Forelimb muscle (tissue), 1 donor: ENCODE data around the gene STEAP1B. TPM values are rescaled to one million over a fixed set of nuclear protein-coding genes. Genes with fewer than 3 reads are reported as not detected.
"Not testable (repeated sequence)": the region's sequence is repeated elsewhere in the genome, so short reads cannot be mapped to it uniquely, and the experiment has no call there.

Experiments used
- DNase-seq: peaks from one replicate; pipeline ENCODE4 v3.0.0-alpha.2; 2013; ENCODE audit warnings: low read depth
- polyA plus RNA-seq: library from polyadenylated mRNA; unstranded; fragments of 120-200 nt; gene quantifications from one replicate; pipeline ENCODE4 v1.2.1, GENCODE V29; 2013; ENCODE audit not compliant: insufficient read length

STEAP1B gene
- polyA plus RNA-seq = 1.7 TPM

DNA sequence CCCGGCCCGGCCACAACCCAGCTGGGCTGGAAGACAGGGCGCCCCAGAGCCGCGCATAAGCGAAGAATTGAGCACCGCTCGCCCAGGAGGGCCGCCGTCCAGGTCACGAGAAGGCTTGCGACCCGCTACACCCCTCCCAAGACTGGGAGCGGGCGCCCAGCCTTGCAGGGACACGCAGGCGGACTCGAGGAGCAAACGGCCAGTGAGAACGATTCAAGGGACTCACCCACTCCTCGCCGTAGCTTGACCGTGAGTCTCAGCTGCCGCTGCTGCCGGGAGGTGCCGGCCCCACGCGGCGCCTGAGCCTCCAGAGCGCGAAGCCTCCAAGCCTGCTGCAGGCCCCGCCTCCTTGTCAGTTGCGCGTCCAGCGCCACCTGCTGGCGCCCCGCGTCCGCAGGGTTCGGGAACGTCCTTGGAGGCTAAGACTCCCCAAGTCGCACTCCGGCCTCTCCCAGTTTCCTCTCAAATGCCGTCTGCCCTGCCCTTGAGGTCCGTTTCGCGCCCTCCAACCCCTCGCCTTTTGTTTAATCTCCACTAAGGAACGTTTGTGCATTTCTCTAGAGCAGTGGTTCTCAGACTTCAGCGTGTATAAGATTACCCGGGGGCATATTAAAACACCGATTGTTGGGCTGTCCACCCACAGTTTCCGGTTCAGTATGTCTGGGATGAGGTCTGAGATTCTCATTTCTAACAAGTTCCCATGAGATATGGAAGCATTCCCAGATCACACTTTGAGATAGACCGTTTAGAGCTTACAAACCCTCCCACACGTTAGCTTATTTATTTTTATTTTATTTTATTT lies at the start of gene STEAP1B:
STEAP1B (minus strand) TSS at position 301 of the 802 bp plus-strand sequence. CDS start 5,333 bp downstream, outside the sequence.
- peak; percentile 32 for DNase-seq

DNA sequence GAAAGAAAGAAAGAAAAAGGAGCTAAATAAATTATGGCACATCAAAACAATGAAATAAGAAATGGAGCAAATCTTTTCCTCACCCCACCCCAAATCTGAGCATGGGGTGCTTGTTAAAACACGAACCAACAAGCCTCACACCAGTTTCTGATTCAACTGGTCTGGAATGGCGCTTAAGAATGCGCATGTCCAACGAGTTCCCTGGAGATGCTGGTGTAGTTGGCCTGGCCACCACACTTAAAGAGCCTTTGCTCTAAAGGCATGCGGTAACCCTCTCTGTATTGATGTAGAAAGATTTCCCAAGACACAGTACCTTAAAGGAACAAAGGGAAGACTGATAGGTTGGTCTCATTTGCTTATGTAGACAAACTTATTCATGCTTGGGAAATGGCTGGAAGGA lies 49.1 kb upstream of the STEAP1B start:
- no peak for DNase-seq

DNA sequence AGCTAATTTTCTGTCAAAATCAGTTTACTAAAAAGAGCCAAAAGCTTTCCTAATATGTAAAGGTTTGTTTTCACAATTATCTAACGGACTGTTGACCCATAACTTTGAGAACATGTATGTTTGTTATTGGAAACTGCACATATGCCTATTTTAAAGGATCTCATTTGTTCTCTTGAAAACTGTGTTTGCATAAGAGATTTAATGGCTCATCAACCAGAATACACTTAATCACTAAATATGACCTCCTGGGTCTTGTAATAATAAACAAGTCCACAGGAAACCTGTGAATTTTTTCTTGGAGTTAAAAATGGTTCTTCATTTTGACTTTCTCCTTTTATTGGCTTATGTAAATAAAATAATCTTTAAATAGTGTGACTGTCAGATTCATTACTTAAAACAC lies 48.3 kb upstream of the STEAP1B start:
- DNase-seq = no peak

DNA sequence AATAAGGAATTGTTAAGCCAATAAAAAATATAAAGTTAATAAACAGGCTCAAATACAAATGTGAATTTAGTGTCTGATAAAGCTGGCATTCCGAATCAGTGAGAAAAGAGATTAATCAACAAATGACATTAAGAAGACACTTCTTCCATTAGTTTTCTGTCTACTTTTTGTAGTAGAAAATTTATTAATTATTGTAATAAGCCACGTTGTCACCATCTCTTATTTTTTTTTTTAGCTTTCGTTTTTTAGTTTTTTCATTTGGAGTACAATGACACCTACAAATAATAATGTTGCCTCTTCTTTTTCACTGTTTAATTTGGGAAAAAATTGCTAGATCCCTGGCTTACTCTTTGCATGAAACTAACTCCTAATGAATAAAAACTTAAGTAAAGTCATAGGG lies 46.8 kb upstream of the STEAP1B start:
- DNase-seq = no peak

DNA sequence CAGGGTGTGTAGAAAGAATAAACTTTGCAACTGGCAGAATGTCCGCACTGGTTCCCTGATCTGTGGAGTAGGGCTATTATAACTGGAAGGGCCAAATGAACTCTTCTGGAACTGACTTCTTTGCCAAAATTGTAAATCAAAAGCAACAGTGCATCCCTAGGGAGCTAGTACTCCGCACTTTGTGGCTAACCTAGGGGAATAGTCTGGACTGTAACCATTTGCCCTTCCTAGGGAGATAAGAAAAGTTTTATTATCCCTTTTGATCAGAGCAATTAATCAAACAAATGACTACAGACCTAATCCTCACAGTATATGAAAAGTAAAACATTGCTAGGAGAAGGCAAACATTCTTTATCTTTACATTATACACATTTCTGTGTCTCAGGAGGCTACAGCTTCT lies 45.5 kb upstream of the STEAP1B start:
- DNase-seq = no peak

DNA sequence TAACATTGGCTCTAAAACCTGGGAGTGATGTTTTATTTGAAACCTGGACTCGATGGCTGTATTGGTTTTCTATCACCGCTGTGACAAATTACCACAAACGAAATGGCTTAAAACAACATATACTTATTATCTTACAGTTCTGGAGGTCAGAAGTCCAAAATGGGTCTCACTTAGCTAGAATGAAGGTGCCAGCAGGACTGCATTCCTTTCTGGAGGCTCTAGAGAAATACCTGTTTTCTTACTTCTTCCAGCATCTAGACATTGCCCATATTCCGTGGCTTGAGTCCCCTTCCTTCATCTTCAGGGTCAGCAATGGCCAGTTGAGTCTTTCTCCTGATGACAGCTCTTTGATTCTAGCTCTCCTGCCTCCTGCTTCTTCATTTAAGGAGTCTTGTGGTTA lies 44.3 kb upstream of the STEAP1B start:
- DNase-seq = no peak

DNA sequence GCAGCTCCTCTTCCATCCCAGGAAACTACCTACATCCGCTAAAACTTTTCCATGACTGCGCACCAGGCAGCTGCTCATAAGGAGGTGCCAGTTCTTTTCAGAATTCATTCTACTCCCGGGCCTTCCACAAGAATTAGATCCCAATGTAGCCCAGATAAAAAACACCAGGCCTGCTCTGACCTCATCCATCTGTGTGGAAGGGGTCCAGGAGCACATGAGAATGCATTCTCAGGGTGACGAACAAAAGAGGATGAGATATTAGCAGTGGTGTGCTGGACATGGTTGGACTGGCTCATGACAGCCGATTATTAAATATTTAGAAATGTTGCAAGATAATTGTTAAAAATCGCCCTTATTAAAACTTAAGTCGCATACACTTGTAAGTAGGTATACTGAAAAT lies 43.2 kb upstream of the STEAP1B start:
- no peak for DNase-seq

DNA sequence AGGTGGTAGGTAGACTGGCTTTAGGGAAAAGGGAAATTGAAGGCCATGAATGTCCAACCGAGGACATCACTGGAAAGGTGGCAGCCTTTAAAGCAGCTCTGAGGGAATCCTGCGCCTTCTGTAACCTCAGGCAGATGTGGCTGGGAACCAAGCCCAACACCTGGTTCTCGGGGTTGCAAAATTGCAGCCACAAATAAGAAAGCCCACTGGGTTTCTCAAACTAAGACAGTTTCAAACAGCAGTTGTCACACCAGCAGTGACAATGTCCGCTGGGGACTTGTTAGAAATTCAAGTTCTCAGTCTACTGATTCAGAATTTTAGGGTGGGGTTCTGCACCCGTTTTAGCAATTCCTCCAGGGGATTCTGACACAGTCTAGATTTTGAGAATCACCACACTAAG lies 42.7 kb upstream of the STEAP1B start:
- DNase-seq = no peak

DNA sequence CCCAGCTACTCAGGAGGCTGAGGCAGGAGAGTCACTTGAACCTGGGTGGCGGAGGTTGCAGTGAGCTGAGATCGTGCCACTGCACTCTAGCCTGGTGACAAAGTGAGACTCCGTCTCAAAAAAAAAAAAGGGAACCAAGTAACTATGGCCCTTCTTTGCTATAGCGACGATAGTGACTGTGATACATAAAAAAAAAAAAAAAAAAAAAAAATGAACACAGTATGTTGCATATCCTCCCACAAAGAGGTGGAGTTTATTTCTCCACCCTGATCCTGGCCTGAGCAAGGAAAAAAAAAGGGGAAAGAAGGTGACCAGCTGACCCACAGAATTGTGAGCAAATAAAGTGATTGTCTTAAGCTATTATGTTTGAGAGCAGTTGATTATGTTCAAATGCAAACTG lies 42.3 kb upstream of the STEAP1B start:
- DNase-seq = no peak

DNA sequence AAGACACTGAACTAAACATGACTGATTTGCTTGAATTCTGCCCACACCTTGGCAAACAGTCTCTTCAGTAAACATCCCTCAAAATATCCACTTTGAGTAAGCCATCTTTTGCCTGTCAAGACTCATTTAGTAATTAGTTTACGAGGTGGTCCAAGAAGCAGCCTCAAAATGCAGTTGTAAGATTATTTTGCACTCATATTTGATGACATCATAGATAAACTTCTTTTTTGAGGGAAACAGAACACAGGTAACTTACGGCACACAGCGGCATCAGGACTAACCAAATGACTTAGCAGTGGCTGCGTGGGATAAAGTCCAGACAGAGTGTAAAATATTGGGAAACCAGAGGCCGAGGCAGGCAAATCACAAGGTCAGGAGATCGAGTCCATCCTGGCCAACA lies 41.8 kb upstream of the STEAP1B start:
- DNase-seq = no peak

DNA sequence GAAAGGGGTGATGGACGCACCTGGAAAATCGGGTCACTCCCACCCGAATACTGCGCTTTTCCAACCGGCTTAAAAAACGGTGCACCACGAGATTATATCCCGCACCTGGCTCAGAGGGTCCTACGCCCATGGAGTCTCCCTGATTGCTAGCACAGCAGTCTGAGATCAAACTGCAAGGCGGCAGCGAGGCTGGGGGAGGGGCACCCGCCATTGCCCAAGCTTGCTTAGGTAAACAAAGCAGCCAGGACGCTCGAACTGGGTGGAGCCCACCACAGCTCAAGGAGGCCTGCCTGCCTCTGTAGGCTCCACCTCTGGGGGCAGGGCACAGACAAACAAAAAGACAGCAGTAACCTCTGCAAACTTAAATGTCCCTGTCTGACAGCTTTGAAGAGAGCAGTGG lies 28.5 kb upstream of the STEAP1B start:
- DNase-seq = not testable (repeated sequence)

DNA sequence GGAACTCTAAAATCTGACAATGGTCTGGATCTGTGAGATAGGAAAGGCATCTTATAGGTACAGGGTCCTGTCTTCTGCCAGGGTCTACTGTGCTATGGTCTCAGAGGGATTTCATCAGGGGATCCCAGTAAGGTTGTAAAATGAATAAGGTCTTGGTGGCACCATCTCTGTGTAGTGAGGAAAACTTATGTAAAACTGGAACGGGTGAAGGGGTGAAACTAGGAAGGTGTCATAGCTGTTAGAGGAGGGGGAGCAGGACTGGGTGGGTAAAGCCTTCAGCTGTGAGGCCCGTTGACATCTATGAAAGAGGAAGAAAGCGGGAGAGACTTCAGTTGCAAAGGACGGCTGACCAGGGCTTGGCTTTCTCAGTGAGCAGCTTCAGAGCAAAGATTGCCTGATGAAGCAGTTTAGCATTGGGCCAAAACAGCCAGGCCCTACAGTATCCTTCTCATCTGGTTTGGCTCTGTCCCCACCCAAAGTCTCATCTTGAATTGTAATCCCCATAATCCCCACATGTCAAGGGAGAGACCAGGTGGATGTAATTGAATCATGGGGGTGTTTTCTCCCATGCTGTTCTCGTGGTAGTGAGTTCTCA lies 24.5 kb upstream of the STEAP1B start:
- not testable (repeated sequence) for DNase-seq

DNA sequence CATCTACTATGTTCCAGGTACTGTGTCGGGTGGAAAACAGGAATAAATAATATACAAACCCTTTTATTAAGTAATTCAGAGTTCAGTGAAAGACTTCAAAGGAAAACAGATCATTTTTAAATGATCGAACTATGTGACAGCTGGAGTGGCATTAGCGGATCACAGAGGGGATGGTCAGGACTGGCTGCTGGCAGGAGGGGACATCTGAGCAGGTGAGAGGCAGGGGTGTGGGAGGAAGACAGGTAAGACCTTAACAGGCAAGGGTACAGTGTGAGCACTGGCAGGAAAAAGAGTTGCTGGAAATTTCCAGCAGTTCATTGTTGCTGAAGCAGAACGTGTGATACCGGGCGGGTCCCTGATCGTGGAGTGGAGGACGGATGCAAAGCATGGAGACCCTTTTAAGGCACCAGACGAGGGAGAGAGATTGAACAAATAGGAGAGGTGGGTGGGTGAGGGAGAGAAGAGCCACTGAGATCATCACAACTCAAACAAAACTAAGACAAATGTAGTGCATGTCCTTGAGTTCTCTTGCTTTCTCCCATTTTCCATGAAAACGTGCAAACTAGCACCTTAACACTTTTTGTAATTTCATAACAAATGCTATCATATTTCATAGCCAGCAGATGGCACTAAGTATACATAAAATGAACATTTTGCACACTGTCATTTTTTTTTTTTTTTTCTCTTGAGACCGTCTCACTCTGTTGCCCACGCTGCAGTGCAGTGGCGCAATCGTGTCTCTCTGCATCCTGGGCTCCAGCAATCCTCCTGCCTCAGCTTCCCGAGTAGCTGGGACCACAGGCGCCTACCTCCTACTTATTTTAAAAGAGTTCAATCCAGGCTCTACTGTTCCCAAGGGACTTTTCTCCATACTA lies 23.7 kb upstream of the STEAP1B start:
- not testable (repeated sequence) for DNase-seq

DNA sequence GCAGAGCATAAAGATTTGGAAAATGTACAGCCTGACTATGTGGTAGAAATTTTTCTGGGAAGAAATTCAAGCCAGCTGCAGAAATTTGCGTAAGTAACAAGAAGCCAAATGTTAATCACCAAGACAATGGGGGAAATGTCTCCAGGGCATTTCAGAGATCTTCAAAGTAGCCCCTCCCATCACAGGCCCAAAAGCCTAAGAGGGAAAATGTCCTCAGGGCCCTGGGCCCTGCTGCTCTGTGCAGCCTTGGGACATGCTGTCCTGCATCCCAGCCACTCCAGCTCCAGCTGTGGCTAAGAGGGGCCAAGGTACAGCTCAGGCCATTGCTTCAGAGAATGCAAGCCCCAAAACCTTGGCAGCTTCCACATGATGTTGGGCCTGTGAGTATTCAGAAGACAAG lies 19.6 kb upstream of the STEAP1B start:
- not testable (repeated sequence) for DNase-seq

DNA sequence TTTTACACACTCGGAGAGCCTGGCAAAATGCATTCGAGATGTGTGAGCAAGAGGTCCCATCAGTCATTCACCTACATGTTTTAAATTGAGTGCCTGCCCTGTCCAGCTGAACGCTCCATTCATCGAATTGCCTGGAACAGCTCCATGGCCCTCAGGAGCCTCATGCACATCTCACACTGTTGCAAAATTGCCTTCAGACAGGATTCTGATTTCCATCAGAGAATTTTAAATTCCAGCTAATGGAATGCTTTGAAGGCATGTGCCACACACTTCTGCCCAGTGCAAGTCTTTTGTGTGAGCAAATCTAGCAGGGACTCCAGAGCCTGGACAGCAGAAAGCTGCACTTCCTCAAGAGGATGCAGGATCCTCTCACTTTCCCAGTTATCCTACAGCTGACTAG lies 17.0 kb upstream of the STEAP1B start:
- DNase-seq = not testable (repeated sequence)

DNA sequence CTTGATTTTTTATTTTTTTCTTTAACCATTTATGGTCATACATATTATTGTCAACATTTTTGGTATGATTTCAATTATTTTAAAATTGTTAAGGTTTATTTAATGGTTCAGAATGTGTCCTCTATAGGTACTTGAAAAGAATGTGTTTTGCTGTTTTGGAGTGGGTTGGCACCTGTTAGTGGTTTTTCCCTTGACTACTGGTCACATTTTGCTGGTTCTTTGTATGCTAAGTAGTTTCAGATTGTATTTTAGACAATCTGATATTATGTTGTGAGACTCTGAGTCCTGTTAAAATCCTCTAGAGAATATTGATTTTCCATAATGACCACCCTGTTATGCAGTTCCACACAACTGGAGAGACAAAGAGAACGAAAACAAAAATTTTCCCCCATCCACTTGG lies 15.0 kb upstream of the STEAP1B start:
- DNase-seq = not testable (repeated sequence)

DNA sequence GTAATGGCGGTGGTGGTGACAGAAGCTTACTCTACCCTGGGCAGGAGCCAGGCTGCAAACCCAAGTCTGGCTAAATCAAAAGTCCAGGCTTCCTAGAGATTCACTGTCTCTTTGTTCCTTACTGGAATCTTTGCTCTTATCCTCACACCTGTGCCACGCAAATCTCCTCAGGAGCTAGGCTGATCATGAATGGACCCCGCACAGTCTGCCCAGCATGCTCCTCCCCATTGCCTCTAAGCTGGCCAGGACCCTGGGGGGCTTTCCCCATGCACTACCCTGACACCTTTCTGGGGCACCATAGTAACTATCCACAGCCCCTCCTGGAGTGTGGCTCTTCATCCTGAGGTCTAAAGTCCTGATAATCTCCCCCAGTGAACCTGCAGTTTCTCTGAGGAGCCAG lies 7.3 kb upstream of the STEAP1B start:
- DNase-seq = not testable (repeated sequence)

DNA sequence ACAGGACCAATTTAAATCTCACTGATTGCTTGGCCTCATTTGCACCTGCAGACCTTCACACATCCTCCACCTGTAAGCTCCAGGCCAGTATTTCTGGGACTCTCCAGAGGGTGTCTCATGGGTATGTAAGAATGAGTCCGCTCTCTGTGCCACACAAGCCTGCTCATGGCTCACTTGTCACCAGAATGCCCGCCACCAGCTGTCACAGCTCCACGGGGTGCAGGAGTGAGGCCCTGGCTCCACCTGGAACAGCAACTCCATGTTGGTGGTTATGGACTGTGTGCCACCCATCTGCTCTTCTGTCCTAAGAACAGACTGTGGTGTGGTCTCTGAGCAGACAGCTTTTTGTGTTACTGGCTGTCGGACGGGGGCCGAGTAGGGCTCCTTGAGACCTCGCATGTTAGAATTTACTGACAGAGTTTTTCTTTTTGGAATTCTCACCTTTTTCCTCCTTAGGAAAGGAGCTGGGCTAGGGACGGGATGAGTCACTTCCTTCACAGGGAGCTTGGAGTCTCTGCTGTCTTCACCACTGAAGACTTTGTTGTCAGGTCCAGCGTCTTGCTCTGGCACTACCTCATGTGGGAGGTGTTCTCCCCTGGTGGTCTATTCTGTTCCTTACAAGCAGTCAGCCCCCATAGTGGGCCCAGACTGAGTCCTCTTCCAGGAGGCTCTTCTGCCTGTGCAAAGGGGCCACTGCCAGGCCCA lies 6.5 kb upstream of the STEAP1B start:
- not testable (repeated sequence) for DNase-seq

DNA sequence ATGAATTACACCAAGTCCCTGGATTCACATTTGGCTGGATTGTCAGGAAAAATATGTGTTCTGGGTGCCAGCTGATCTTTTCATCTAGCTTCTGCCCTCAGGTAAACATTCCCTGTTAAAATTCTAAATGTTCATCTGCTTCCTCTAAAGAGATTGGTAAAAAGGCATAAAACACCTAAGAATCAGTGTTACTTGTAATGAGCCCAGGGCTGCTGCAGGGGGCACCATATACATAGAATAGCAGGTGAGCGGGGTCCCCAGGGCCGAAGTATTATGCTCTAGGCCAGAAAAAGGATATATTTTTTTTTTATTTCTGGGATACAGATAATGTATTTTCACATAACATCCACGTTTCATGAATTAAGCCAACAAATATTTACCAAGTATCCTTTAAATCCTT lies 4.5 kb upstream of the STEAP1B start:
- DNase-seq = not testable (repeated sequence)

DNA sequence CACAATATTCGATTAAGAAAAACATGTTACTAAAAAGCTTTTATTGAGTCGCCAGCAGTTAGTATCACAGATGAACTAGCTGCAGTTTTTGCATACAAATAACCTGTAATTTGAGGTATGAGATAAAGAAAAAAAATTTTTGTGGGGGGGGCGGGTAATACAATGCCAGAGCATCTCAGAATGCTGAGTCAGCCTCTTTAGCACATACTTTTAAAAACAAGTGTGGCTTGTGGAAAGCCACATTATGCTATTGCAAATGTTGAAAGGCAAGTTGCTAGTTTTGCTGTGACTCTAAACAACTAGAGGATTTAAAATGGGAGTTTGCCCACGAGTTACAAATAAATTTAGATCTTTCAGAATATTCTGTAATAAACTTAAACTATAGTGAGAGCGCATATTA lies 2.1 kb upstream of the STEAP1B start:
- DNase-seq = not testable (repeated sequence)

DNA sequence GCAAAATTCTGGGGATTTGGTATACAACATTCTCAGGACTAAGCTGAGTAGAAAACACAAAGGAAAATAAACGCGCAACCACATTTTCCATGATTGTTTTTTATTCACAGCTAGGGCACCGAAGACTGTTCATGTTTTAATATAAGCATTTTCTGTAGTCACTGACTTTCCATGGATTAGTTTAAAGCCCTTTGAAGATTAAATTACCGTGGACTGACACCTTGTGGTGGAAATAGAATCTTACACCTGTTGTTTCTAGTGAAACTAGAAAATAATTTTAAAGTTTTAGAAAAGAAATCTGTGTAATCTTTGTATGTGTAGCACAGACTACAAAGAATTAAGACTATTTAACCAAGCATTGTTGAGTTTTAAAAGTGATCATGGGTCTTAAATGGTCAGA lies 1.3 kb upstream of the STEAP1B start:
- not testable (repeated sequence) for DNase-seq

DNA sequence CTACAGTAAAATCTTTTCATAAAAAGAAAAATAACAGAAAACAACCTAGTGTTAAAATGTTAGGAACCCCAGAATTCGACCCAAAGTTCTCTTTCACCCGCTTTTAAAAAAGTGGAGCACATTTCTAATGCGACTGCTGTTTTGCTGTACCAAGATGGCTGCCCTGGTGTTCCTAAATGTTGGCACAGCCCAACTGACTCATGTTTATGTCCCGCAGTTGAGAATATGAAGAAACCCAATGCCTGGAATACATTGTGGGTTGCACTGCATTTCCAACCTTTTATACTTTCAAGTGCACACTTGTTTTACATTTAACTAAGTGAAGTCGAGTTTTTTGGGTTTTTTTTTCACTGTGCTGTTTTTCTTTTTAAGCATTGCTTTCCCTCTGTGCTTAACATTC lies 944 bp downstream of the STEAP1B start:
- DNase-seq = no peak
